Nephron (organoid): ENCODE data around the gene MBTPS1.

Experiments
- H3K27ac Mint-ChIP-seq, 3 experiments: 2 replicates each; pipeline ENCODE4 v1.8.0; 2020; ENCODE audit warnings: mixed read lengths in 3 of 3, mild to moderate bottlenecking in 2 of 3, moderate library complexity in 1 of 3
- H3K27me3 Mint-ChIP-seq: 2 replicates; pipeline ENCODE4 v1.8.0; 2021; ENCODE audit warnings: low read depth, mild to moderate bottlenecking, moderate library complexity, mixed read lengths
- H3K36me3 Mint-ChIP-seq: 2 replicates; pipeline ENCODE4 v1.8.0; 2020; ENCODE audit warnings: low read depth, mixed read lengths
- H3K4me1 Mint-ChIP-seq: 2 replicates; pipeline ENCODE4 v1.8.0; 2020; ENCODE audit warnings: mixed read lengths
- H3K4me3 Mint-ChIP-seq, 3 experiments: 2 replicates each; pipeline ENCODE4 v1.8.0; 2020; ENCODE audit warnings: mild to moderate bottlenecking in 3 of 3, mixed read lengths in 3 of 3, moderate library complexity in 2 of 3
- H3K9me3 Mint-ChIP-seq: 2 replicates; pipeline ENCODE4 v1.8.0; 2020; ENCODE audit warnings: mixed read lengths
- CTCF ChIP-seq, 3 experiments: fragments of 200-600 bp; sonication (generic); IDR thresholded peaks; one replicate each; pipeline ENCODE4 v1.5.0; 2021; ENCODE audit warnings: antibody characterized with exemption in 3 of 3; ENCODE audit not compliant: unreplicated experiment in 3 of 3

MBTPS1 gene

GRCh38 chr16:84052071-84052622 lies 64.6 kb downstream of the MBTPS1 start:
- no peaks in the 10 kb centered on the region for H3K9me3 Mint-ChIP-seq
- H3K27ac Mint-ChIP-seq = no peak overlapping the region
- no peak overlapping the region for H3K4me3 Mint-ChIP-seq
- peaks cover 49% of the 10 kb centered on the region for H3K36me3 Mint-ChIP-seq
- TF ChIP-seq CTCF (IDR thresholded peaks at IDR 0.05; ENCODE audit: unreplicated experiment in 3 of 3) = no peak
- H3K4me1 Mint-ChIP-seq = no peaks in the 10 kb centered on the region
- no peaks in the 10 kb centered on the region for H3K27me3 Mint-ChIP-seq

- no peaks in the 10 kb centered on the region for H3K9me3 Mint-ChIP-seq
- no peaks in the 10 kb centered on the region for H3K4me1 Mint-ChIP-seq
Observed at GRCh38 chr16:84050316-84050715, 66.4 kb downstream of the MBTPS1 start.

GRCh38 chr16:84049403-84050060 lies 67.2 kb downstream of the MBTPS1 start:
- Mint-ChIP-seq H3K4me3 (no peak overlapping the region), H3K27me3 (peaks cover 2% of the 10 kb centered on the region), H3K9me3 (no peaks in the 10 kb centered on the region), H3K27ac (no peak overlapping the region), H3K4me1 (no peaks in the 10 kb centered on the region), H3K36me3 (peaks cover 28% of the 10 kb centered on the region)
- TF ChIP-seq CTCF (IDR thresholded peaks at IDR 0.05; ENCODE audit: unreplicated experiment in 3 of 3) = no peak

More at GRCh38 chr16:84050316-84050715, 66.4 kb downstream of the MBTPS1 start:
- TF ChIP-seq CTCF (IDR thresholded peaks at IDR 0.05; ENCODE audit: unreplicated experiment in 3 of 3) = no peak
- Mint-ChIP-seq H3K36me3 (peaks cover 35% of the 10 kb centered on the region), H3K27me3 (no peaks in the 10 kb centered on the region), H3K27ac (no peak overlapping the region), H3K4me3 (no peak overlapping the region)

- H3K4me3 Mint-ChIP-seq = no peak overlapping the region
- H3K36me3 Mint-ChIP-seq = peaks cover 23% of the 10 kb centered on the region
- no peaks in the 10 kb centered on the region for H3K9me3 Mint-ChIP-seq
- H3K27ac Mint-ChIP-seq = no peak overlapping the region
- TF ChIP-seq CTCF (IDR thresholded peaks at IDR 0.05; ENCODE audit: unreplicated experiment in 3 of 3) = no peak
- no peaks in the 10 kb centered on the region for H3K4me1 Mint-ChIP-seq
- peaks cover 8% of the 10 kb centered on the region for H3K27me3 Mint-ChIP-seq
Observed at GRCh38 chr16:84048871-84049270, 67.9 kb downstream of the MBTPS1 start.

GRCh38 chr16:84048270-84048669 lies 68.5 kb downstream of the MBTPS1 start:
- H3K36me3 Mint-ChIP-seq = peaks cover 17% of the 10 kb centered on the region
- H3K9me3 Mint-ChIP-seq = no peaks in the 10 kb centered on the region
- H3K4me3 Mint-ChIP-seq = no peak overlapping the region
- H3K4me1 Mint-ChIP-seq = no peaks in the 10 kb centered on the region
- H3K27ac Mint-ChIP-seq = no peak overlapping the region
- peaks cover 14% of the 10 kb centered on the region for H3K27me3 Mint-ChIP-seq
- TF ChIP-seq CTCF (IDR thresholded peaks at IDR 0.05; ENCODE audit: unreplicated experiment in 3 of 3) = peak in 1 of 3 experiments; percentile 21

GRCh38 chr16:84047626-84048025 lies 69.1 kb downstream of the MBTPS1 start:
- Mint-ChIP-seq H3K27ac (no peak overlapping the region), H3K36me3 (peaks cover 11% of the 10 kb centered on the region), H3K4me1 (no peaks in the 10 kb centered on the region), H3K4me3 (no peak overlapping the region), H3K27me3 (peaks cover 20% of the 10 kb centered on the region), H3K9me3 (no peaks in the 10 kb centered on the region)
- TF ChIP-seq CTCF (IDR thresholded peaks at IDR 0.05; ENCODE audit: unreplicated experiment in 3 of 3) = no peak
